Naive thymus-derived CD4-positive, alpha-beta T cell (primary cell): ENCODE measurements around the gene FURIN. TPM values are rescaled to one million over a fixed set of nuclear protein-coding genes. Genes with fewer than 3 reads are reported as not detected.
"Not testable (repeated sequence)": the region's sequence is repeated elsewhere in the genome, so short reads cannot be mapped to it uniquely, and the experiment has no call there.

Source experiments
- ATAC-seq: fragments of 150-1000 bp; cut with Tn5 transposase; 2 replicates; pipeline ENCODE4 v1.10.0; 2021; ENCODE audit warnings: mild to moderate bottlenecking, moderate library complexity
- CTCF ChIA-PET: fragments of 350-600 bp; sonication (Branson Sonifier 250); formaldehyde crosslinking; loops from one replicate; lab custom pipeline; 2021; ENCODE audit warnings: antibody characterized with exemption; lab: Charles Lee
- POLR2A ChIA-PET: fragments of 350-600 bp; sonication (Branson Sonifier 250); formaldehyde crosslinking; loops from one replicate; lab custom pipeline; 2021; ENCODE audit warnings: antibody characterized with exemption, inconsistent platforms; lab: Charles Lee
- DNase-seq, 9 donors: peaks; one replicate each; pipeline versions ENCODE4 v3.0.0 to v3.0.0-alpha.2; 2020 to 2022; ENCODE audit warnings: mixed read lengths in 1 of 9
- H3K27ac ChIP-seq: one replicate; pipeline ENCODE4 v1.7.0; 2013; ENCODE audit warnings: mild to moderate bottlenecking, low read depth, low read length, moderate library complexity
- H3K27me3 ChIP-seq, 2 donors: one replicate each; pipeline ENCODE4 v1.7.0; 2013; ENCODE audit warnings: low read length in 2 of 2, mild to moderate bottlenecking in 2 of 2, moderate library complexity in 2 of 2; ENCODE audit not compliant: control insufficient read depth in 2 of 2, insufficient read depth in 2 of 2
- H3K36me3 ChIP-seq, 3 experiments: 1 replicate in 2 of 3; 2 replicates in 1 of 3; pipeline ENCODE4 v1.7.0; 2013; ENCODE audit warnings: low read length in 3 of 3, mild to moderate bottlenecking in 3 of 3, moderate library complexity in 1 of 3; ENCODE audit not compliant: insufficient read depth in 3 of 3, control insufficient read depth in 2 of 3
- H3K4me1 ChIP-seq, 2 donors: one replicate each; pipeline ENCODE4 v1.7.0; 2013; ENCODE audit warnings: low read length in 2 of 2, mild to moderate bottlenecking in 2 of 2, moderate library complexity in 1 of 2; ENCODE audit not compliant: control insufficient read depth in 2 of 2, insufficient read depth in 2 of 2
- H3K4me3 ChIP-seq: 2 replicates; pipeline ENCODE4 v1.7.0; 2013; ENCODE audit warnings: mild to moderate bottlenecking, low read length
- H3K9me3 ChIP-seq, 3 experiments: 1 replicate in 2 of 3; 2 replicates in 1 of 3; pipeline ENCODE4 v1.7.0; 2013; ENCODE audit warnings: low read length in 3 of 3; ENCODE audit not compliant: control insufficient read depth in 2 of 3
- H3K27ac Mint-ChIP-seq, 9 donors: one replicate each; pipeline ENCODE4 v1.8.0; 2020 to 2022; ENCODE audit warnings: mixed read lengths in 9 of 9, mild to moderate bottlenecking in 8 of 9, moderate library complexity in 5 of 9, inconsistent platforms in 2 of 9
- H3K27me3 Mint-ChIP-seq, 5 donors: one replicate each; pipeline ENCODE4 v1.8.0; 2021 to 2022; ENCODE audit warnings: mixed read lengths in 5 of 5, mild to moderate bottlenecking in 1 of 5
- H3K36me3 Mint-ChIP-seq, 5 donors: one replicate each; pipeline ENCODE4 v1.8.0; 2020 to 2022; ENCODE audit warnings: mixed read lengths in 5 of 5, mild to moderate bottlenecking in 3 of 5, inconsistent platforms in 1 of 5
- H3K4me1 Mint-ChIP-seq, 7 donors: one replicate each; pipeline ENCODE4 v1.8.0; 2020 to 2022; ENCODE audit warnings: mixed read lengths in 7 of 7, mild to moderate bottlenecking in 3 of 7, inconsistent platforms in 1 of 7
- H3K4me3 Mint-ChIP-seq, 10 donors: one replicate each; pipeline ENCODE4 v1.8.0; 2020 to 2022; ENCODE audit warnings: mild to moderate bottlenecking in 10 of 10, mixed read lengths in 10 of 10, moderate library complexity in 6 of 10, inconsistent platforms in 2 of 10
- H3K9me3 Mint-ChIP-seq, 11 donors: one replicate each; pipeline ENCODE4 v1.8.0; 2020 to 2022; ENCODE audit warnings: mixed read lengths in 11 of 11, mild to moderate bottlenecking in 4 of 11, inconsistent platforms in 1 of 11, moderate library complexity in 1 of 11
- intact Hi-C, 2 donors: fragments of 100-400 bp; cut with micrococcal nuclease; formaldehyde crosslinking; loops; one replicate each; pipeline ENCODE4 v1.15.1; 2023
- polyA plus RNA-seq, 2 donors: library from polyadenylated mRNA; unstranded; fragments of 300-500 nt; fragmentation: Illumina TruSeq; gene quantifications; one replicate each; pipeline ENCODE4 v1.2.3, GENCODE V29; 2021
- total RNA-seq, 6 experiments: library from RNA in 5 of 6; stranded (reverse) in 5 of 6; gene quantifications; 1 replicate in 5 of 6; 2 replicates in 1 of 6; pipeline ENCODE4 v1.2.3 and lab custom pipeline; 2021 to 2026

Gene FURIN
- total and polyA plus RNA-seq, 7 experiments from 2014 or later = 2.0 to 516 (median 35.0) TPM

DNA sequence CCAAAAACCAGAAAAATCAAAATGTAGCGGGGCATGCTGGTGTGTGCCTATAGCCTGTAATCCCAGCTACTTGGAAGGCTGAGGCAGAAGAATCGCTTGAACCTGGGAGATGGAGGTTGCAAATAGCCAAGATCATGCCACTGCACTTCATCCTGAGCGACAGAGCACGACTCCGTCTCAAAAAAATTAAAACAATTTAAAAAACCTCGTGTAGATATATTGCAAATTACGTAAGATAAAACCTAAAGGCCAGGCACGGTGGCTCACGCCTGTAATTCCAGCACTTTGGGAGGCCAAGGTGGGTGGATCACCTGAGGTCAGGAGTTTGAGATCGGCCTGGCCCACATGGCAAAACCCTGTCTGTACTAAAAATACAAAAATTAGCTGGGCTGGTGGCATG lies 58.4 kb downstream of the FURIN start:
- peaks cover 14 to 18% of the 10 kb centered on the region in 2 donors for H3K4me1 ChIP-seq
- H3K36me3 Mint-ChIP-seq, H3K27me3 ChIP-seq, POLR2A ChIA-PET, H3K9me3 Mint-ChIP-seq, ATAC-seq, CTCF ChIA-PET, H3K36me3 ChIP-seq, H3K27me3 Mint-ChIP-seq, H3K4me3 Mint-ChIP-seq, DNase-seq, H3K27ac ChIP-seq, H3K9me3 ChIP-seq, H3K4me3 ChIP-seq, intact Hi-C loops: not testable (repeated sequence)
- Mint-ChIP-seq H3K4me1 (peaks cover 15 to 54% (median 24%) of the 10 kb centered on the region in 7 donors), H3K27ac (peak overlapping the region in 1 of 9 donors; percentile 23)

DNA sequence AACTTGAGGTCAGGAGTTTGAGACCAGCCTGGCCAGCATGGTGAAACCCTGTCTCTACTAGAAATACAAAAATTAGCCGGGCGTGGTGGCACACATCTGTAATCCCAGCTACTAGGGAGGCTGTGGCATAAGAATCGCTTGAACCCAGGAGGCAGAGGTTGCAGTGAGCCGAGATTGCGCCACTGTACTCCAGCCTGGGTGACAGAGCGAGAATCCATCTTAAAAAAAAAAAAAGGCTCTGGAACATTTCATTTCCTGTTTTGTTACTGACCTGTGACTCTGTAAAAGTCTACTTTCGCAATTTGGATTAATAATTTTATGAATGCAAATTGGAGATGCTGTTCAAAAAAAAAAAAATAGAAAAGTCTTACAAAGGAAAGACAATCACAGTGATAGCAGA lies 59.7 kb downstream of the FURIN start:
- H3K9me3 Mint-ChIP-seq, intact Hi-C loops, H3K36me3 ChIP-seq, H3K27ac ChIP-seq, H3K27me3 ChIP-seq, H3K27me3 Mint-ChIP-seq, CTCF ChIA-PET, H3K9me3 ChIP-seq, DNase-seq, H3K4me3 ChIP-seq, H3K36me3 Mint-ChIP-seq, ATAC-seq: not testable (repeated sequence)
- POLR2A ChIA-PET = interaction anchor here (0.6 kb wide), 1 partner anchor 53 kb away, joined by 4 read pairs; no protein-coding TSS in a partner anchor
- H3K4me1 ChIP-seq = peaks cover 14 to 26% of the 10 kb centered on the region in 2 donors
- H3K4me1 Mint-ChIP-seq = peaks cover 20 to 49% (median 32%) of the 10 kb centered on the region in 7 donors
- H3K27ac Mint-ChIP-seq = peak overlapping the region in 6 of 9 donors; percentile 8 to 98 (median 52)
- H3K4me3 Mint-ChIP-seq = peak overlapping the region in 7 of 10 donors; percentile 32 to 69 (median 54)

DNA sequence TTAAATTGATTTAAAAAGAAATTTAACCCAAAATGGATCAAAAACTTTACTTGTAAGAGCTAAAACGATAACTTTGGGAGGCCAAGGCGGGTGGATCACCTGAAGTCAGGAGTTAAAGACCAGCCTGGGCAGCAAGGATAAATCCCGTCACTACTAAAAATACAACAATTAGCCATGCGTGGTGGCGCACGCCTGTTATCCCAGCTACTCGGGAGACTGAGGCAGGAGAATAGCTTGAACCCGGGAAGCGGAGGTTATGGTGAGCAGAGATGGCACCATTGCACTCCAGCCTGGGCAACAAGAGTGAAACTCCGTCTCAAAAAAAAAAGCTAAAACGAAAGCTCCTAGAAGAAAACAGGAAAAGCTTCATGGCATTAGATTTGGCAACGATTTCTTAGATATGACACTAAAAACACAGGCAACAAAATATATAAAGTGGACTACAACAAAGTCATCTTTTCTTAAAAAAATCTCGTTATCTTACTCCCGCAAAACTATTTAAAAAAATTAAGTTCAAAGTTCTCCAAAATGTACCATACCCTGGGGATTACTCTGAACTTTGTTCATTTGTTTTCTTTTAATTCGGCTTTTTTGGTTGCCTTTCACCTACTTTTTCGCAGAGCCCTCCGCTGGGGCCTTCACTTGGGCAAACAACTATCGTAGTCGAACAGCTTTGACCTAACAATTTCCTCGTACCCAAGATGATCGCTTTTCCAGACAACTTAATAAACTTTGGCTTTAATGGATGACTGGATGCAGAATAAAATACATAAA lies 61.0 kb downstream of the FURIN start:
- intact Hi-C loops = loop anchor here (1.0 to 10.0 kb wide), 6 partner anchors 25 to 1595 kb away; partner anchors contain the start of genes IDH2 (in 1 of the 2), POLG (in 1 of the 2), RCCD1 (in 1 of the 2) and SLCO3A1 (in 1 of the 2)
- H3K9me3 Mint-ChIP-seq = peaks cover 0 to 2% (median 0%) of the 10 kb centered on the region in 11 donors
- H3K36me3 ChIP-seq = no peaks in the 10 kb centered on the region
- H3K27me3 ChIP-seq = no peaks in the 10 kb centered on the region
- H3K4me3 Mint-ChIP-seq = peak overlapping the region; percentile 87 to 100 (median 98)
- peak overlapping the region; percentile 68 for H3K4me3 ChIP-seq
- ChIA-PET CTCF (interaction anchor here (0.7 to 10.2 kb wide), 4 partner anchors 26 to 541 kb away, joined by 3 to 150 read pairs (median 35); partner anchors contain the start of genes IQGAP1, MAN2A2 and RCCD1), POLR2A (interaction anchor here (0.6 to 9.3 kb wide), 15 partner anchors 7 to 994 kb away, joined by 3 to 213 read pairs (median 4); partner anchors contain the start of genes MAN2A2, RCCD1 and VPS33B)
- peak overlapping the region; percentile 79 for H3K27ac ChIP-seq
- peaks cover 0 to 5% (median 0%) of the 10 kb centered on the region in 5 donors for H3K36me3 Mint-ChIP-seq
- no peak for ATAC-seq
- no peaks in the 10 kb centered on the region for H3K9me3 ChIP-seq
- H3K4me1 Mint-ChIP-seq = peaks cover 25 to 51% (median 37%) of the 10 kb centered on the region in 7 donors
- H3K27ac Mint-ChIP-seq = peak overlapping the region; percentile 94 to 99 (median 98)
- peak in 1 of 9 donors; percentile 11 for DNase-seq
- no peaks in the 10 kb centered on the region for H3K27me3 Mint-ChIP-seq
- H3K4me1 ChIP-seq = peaks cover 20 to 35% of the 10 kb centered on the region in 2 donors

DNA sequence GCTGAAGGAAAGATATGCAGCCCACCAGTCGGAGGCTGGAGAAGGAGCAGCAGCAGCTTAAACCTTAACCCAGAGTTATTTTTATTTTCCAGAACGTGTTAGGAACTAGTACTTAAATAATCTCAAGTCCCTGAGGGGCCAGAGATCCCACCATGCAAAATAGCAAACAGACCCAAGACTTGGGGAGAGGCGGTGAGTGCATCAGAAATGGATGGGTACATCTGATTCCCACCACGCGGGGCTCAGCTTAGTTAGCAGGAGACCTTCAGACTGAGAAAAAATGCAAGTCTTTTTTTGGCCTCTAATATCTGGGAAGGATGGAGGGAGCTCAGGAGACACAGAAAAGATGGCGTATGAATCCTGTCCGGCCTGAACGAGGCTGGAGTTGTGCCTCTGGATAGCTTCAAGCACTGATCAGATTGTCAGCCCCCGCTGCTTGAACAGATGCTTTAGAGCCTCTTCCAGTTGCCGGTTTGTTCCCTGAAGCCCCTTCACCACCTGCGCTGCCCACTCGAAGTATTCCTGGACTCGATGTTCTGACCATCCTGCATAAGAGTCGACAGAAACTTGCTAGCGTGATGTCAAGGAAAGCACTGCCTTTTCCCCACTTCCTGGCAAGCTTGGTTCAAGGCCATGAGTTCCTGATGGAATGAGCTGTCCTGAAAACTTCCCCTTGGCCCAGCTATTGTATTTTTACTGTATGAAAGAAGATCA lies 62.6 kb downstream of the FURIN start:
- ChIA-PET CTCF (interaction anchor here (0.5 to 10.2 kb wide), 15 partner anchors 8 to 1058 kb away, joined by 3 to 150 read pairs (median 4); partner anchors contain the start of genes MAN2A2, RCCD1 and VPS33B), POLR2A (interaction anchor here (0.5 to 9.3 kb wide), 18 partner anchors 8 to 919 kb away, joined by 3 to 213 read pairs (median 6); partner anchors contain the start of genes BLM, MAN2A2, RCCD1 and TTLL13)
- Histone ChIP-seq H3K27ac (peak overlapping the region; percentile 79), H3K4me1 (peaks cover 27 to 45% of the 10 kb centered on the region in 2 donors), H3K9me3 (no peaks in the 10 kb centered on the region), H3K4me3 (peak overlapping the region; percentile 97), H3K27me3 (no peaks in the 10 kb centered on the region), H3K36me3 (no peaks in the 10 kb centered on the region)
- no peaks in the 10 kb centered on the region for H3K27me3 Mint-ChIP-seq
- H3K9me3 Mint-ChIP-seq = peaks cover 0 to 2% (median 0%) of the 10 kb centered on the region in 11 donors
- intact Hi-C loops = loop anchor here (1.0 to 10.0 kb wide), 8 partner anchors 23 to 1596 kb away; partner anchors contain the start of genes IDH2 (in 1 of the 2), MAN2A2 (in 1 of the 2), POLG (in 1 of the 2) and RCCD1 (in 1 of the 2)
- H3K36me3 Mint-ChIP-seq = peaks cover 0 to 5% (median 0%) of the 10 kb centered on the region in 5 donors
- ATAC-seq (no peak), DNase-seq (no peak)
- peaks cover 27 to 53% (median 44%) of the 10 kb centered on the region in 7 donors for H3K4me1 Mint-ChIP-seq
- peak overlapping the region; percentile 96 to 100 (median 98) for H3K4me3 Mint-ChIP-seq
- peak overlapping the region; percentile 94 to 99 (median 98) for H3K27ac Mint-ChIP-seq

DNA sequence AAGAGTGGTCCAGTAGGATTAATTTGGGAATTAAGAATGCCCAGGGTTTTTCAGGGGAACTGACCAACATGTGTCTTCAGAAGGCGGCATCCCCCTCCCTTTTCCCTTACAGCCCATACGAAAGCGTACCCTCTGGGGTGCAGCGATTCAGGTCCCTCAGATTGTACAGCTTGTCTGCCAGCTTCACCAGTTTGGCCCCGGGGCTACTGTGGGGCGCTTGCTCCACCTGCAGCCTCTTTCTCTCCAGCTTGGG lies 63.1 kb downstream of the FURIN start:
- ChIA-PET POLR2A (interaction anchor here (0.6 to 9.3 kb wide), 20 partner anchors 9 to 919 kb away, joined by 3 to 213 read pairs (median 4); partner anchors contain the start of genes BLM, MAN2A2, RCCD1 and TTLL13), CTCF (interaction anchor here (0.5 to 10.2 kb wide), 15 partner anchors 8 to 1058 kb away, joined by 3 to 150 read pairs (median 4); partner anchors contain the start of genes MAN2A2, RCCD1 and VPS33B)
- peak overlapping the region; percentile 91 to 99 (median 98) for H3K27ac Mint-ChIP-seq
- peaks cover 32 to 58% (median 49%) of the 10 kb centered on the region in 7 donors for H3K4me1 Mint-ChIP-seq
- Histone ChIP-seq H3K27me3 (no peaks in the 10 kb centered on the region), H3K27ac (peak overlapping the region; percentile 79), H3K4me1 (peaks cover 32 to 50% of the 10 kb centered on the region in 2 donors), H3K4me3 (peak overlapping the region; percentile 97), H3K9me3 (no peaks in the 10 kb centered on the region), H3K36me3 (no peaks in the 10 kb centered on the region)
- intact Hi-C loops = loop anchor here (1.0 to 10.0 kb wide), 7 partner anchors 28 to 1597 kb away; partner anchors contain the start of genes IDH2 (in 1 of the 2), MAN2A2 (in 1 of the 2), POLG (in 1 of the 2) and SLCO3A1 (in 1 of the 2)
- DNase-seq (no peak), ATAC-seq (no peak)
- H3K27me3 Mint-ChIP-seq = no peaks in the 10 kb centered on the region
- peaks cover 0 to 2% (median 0%) of the 10 kb centered on the region in 11 donors for H3K9me3 Mint-ChIP-seq
- peaks cover 0 to 10% (median 3%) of the 10 kb centered on the region in 5 donors for H3K36me3 Mint-ChIP-seq
- H3K4me3 Mint-ChIP-seq = peak overlapping the region; percentile 96 to 100 (median 98)
